ENCODE results near the gene TM7SF2.

TM7SF2 gene

GRCh38 chr11:65159012-65159411 is 47.3 kb downstream of the TM7SF2 start:
- DNase-seq: no peak

- DNase-seq: no peak
Observed at GRCh38 chr11:65160643-65161042, 49.0 kb downstream of the TM7SF2 start.

- no peak for DNase-seq
Observed at GRCh38 chr11:65163684-65164083, 52.0 kb downstream of the TM7SF2 start.

All from hematopoietic multipotent progenitor cell treated with erythropoietin and hydrocortisone succinate and interleukin-3 and kit ligand, for 4 days (in vitro differentiated cells).